GM23338 (cell line): ENCODE results near the gene DCAF12. TPM values are rescaled to one million over a fixed set of nuclear protein-coding genes. Genes with fewer than 3 reads are reported as not detected.

Experiments used
- ATAC-seq: fragments of 200-7000 bp; cut with Tn5 transposase; 3 replicates; pipeline ENCODE4 v1.9.1; 2020
- DNase-seq: peaks from one replicate; pipeline ENCODE4 v3.0.0-alpha.2; 2015; ENCODE audit warnings: low spot score
- H2AFZ ChIP-seq: fragments of 200-600 bp; sonication (generic); 2 replicates; pipeline ENCODE4 v1.8.0; 2016; ENCODE audit warnings: antibody characterized with exemption, mild to moderate bottlenecking, moderate library complexity
- H3F3A ChIP-seq: fragments of 200-600 bp; sonication (generic); replicated peaks from 2 replicates; pipeline ENCODE4 v1.8.0; 2017; ENCODE audit warnings: antibody characterized with exemption, mixed run types, low read depth
- H3K27ac ChIP-seq: fragments of 200-600 bp; sonication (generic); 2 replicates; pipeline ENCODE4 v1.6.1; 2016; ENCODE audit warnings: low read depth
- H3K27me3 ChIP-seq: fragments of 200-600 bp; sonication (generic); 2 replicates; pipeline ENCODE4 v1.8.0; 2016; ENCODE audit warnings: mild to moderate bottlenecking, mixed run types, moderate library complexity; ENCODE audit not compliant: insufficient read depth
- H3K36me3 ChIP-seq: fragments of 200-600 bp; sonication (generic); 2 replicates; pipeline ENCODE4 v1.8.0; 2016; ENCODE audit warnings: mild to moderate bottlenecking; ENCODE audit not compliant: insufficient read depth
- H3K4me1 ChIP-seq: fragments of 200-600 bp; sonication (generic); 2 replicates; pipeline ENCODE4 v1.8.0; 2016; ENCODE audit warnings: mild to moderate bottlenecking, moderate library complexity; ENCODE audit not compliant: insufficient read depth
- H3K4me2 ChIP-seq: fragments of 200-600 bp; sonication (generic); 2 replicates; pipeline ENCODE4 v1.7.1; 2017; ENCODE audit warnings: mixed run types
- H3K4me3 ChIP-seq: fragments of 200-600 bp; sonication (generic); 2 replicates; pipeline ENCODE4 v1.6.1; 2016; ENCODE audit warnings: mixed run types
- H3K79me2 ChIP-seq: fragments of 200-600 bp; sonication (generic); replicated peaks from 2 replicates; pipeline ENCODE4 v1.8.0; 2017; ENCODE audit warnings: mild to moderate bottlenecking; ENCODE audit not compliant: insufficient read depth
- H3K9me2 ChIP-seq: fragments of 200-600 bp; sonication (generic); 2 replicates; pipeline ENCODE4 v1.8.0; 2017; ENCODE audit not compliant: insufficient read depth
- H4K20me1 ChIP-seq: fragments of 200-600 bp; sonication (generic); replicated peaks from 2 replicates; pipeline ENCODE4 v1.8.0; 2017; ENCODE audit warnings: mild to moderate bottlenecking; ENCODE audit not compliant: insufficient read depth
- H3K27ac Mint-ChIP-seq: 2 replicates; pipeline ENCODE4 v1.8.0; 2020; ENCODE audit warnings: inconsistent platforms, mild to moderate bottlenecking, moderate library complexity, mixed read lengths
- H3K27me3 Mint-ChIP-seq: 3 replicates; pipeline ENCODE4 v1.8.0; 2022; ENCODE audit warnings: low read depth, mild to moderate bottlenecking, moderate library complexity, mixed read lengths, inconsistent platforms; ENCODE audit not compliant: insufficient read depth, poor library complexity
- H3K36me3 Mint-ChIP-seq: 3 replicates; pipeline ENCODE4 v1.8.0; 2021; ENCODE audit warnings: low read depth, mild to moderate bottlenecking, inconsistent platforms, moderate library complexity, mixed read lengths
- H3K4me1 Mint-ChIP-seq: 3 replicates; pipeline ENCODE4 v1.8.0; 2020; ENCODE audit warnings: mild to moderate bottlenecking, inconsistent platforms, mixed read lengths
- H3K4me3 Mint-ChIP-seq: 3 replicates; pipeline ENCODE4 v1.8.0; 2021; ENCODE audit warnings: moderate library complexity, mild to moderate bottlenecking, inconsistent platforms, mixed read lengths
- H3K9me3 Mint-ChIP-seq: 3 replicates; pipeline ENCODE4 v1.8.0; 2020; ENCODE audit warnings: moderate library complexity, mild to moderate bottlenecking, inconsistent platforms, mixed read lengths
- CREB1 ChIP-seq: fragments of 250-450 bp; sonication (Bioruptor Pico); IDR thresholded peaks from 2 replicates; pipeline ENCODE4 v1.5.0; 2020; ENCODE audit warnings: low read depth, mild to moderate bottlenecking, moderate library complexity
- EZH2 ChIP-seq: fragments of 200-600 bp; sonication (generic); IDR thresholded peaks from one replicate; pipeline ENCODE4 v1.8.0; 2017; ENCODE audit warnings: antibody characterized with exemption, mild to moderate bottlenecking, low read depth; ENCODE audit not compliant: unreplicated experiment
- EZH2phosphoT487 ChIP-seq: fragments of 200-600 bp; sonication (generic); IDR thresholded peaks from one replicate; pipeline ENCODE4 v1.8.1; 2018; ENCODE audit warnings: antibody characterized with exemption; ENCODE audit not compliant: unreplicated experiment
- POLR2AphosphoS5 ChIP-seq: IDR thresholded peaks from 2 replicates; pipeline ENCODE4 v1.6.1; 2016; ENCODE audit warnings: antibody characterized with exemption, low read depth
- ZNF114 ChIP-seq: fragments of 250-450 bp; sonication (Bioruptor Pico); IDR thresholded peaks from 2 replicates; pipeline ENCODE4 v1.5.0; 2020; ENCODE audit warnings: mild to moderate bottlenecking, moderate library complexity
- polyA plus RNA-seq: library from polyadenylated mRNA; unstranded; fragments of >200 nt; fragmentation: Nextera tagmentation; extraction: Ambion mirVana; gene quantifications from 2 replicates; pipeline ENCODE4 v1.2.1, GENCODE V29; 2016
- total RNA-seq: library from RNA; depleted of rRNA; stranded (reverse); fragments of >200 nt; shearing (Covaris generic); gene quantifications from 2 replicates; pipeline ENCODE4 v1.2.3, GENCODE V29; 2014
- TF ChIP-seq, protein P1 (sequence below), 2 experiments: fragments of 200-600 bp in 1 of 2; sonication (generic) in 1 of 2; conservative IDR thresholded peaks; 2 replicates each; pipeline versions ENCODE4 v1.5.1 to v1.6.1; 2016 to 2017; ENCODE audit warnings: antibody characterized with exemption in 2 of 2, low read depth in 2 of 2, mild to moderate bottlenecking in 2 of 2, moderate library complexity in 1 of 2
- TF ChIP-seq, protein P2 (sequence below): IDR thresholded peaks from one replicate; pipeline ENCODE4 v1.6.1; 2018; ENCODE audit warnings: antibody characterized with exemption; ENCODE audit not compliant: unreplicated experiment

The DCAF12 gene
- total and polyA plus RNA-seq, 2 experiments from 2014 or later: 9.5 to 20.7 TPM

DNA sequence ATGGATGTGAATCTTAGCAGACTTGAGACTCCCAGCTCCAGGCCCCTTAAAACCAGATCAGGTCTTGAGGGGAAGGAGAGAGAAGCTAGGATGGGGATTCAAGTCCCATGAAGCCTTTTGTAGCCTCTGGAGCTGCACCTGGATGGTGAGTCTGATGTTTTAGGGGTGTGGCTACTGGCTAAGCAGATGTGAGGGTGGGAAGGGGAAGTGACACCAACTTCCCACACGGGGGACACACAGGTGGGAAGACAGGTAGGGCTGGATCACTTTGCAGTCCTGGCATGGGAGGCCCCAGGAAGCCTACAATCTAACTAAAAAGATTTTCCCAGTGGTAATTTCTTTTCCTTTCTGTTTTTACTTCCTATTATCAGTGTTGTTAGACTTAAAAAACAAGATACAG lies 39.1 kb downstream of the DCAF12 start:
- Histone ChIP-seq H3K9me2 (no peaks in the 10 kb centered on the region), H3K4me2 (no peak overlapping the region), H3K4me3 (no peak overlapping the region), H3K79me2 (no peaks in the 10 kb centered on the region), H3K27ac (no peak overlapping the region), H3K36me3 (peaks cover 30% of the 10 kb centered on the region), H2AFZ (no peak overlapping the region), H3K27me3 (no peaks in the 10 kb centered on the region), H4K20me1 (peaks cover 5% of the 10 kb centered on the region; the same call in 1 of the 2 replicates), H3F3A (0 out of 2 replicates have a peak, but pooled peaks cover 5% of the 10 kb centered on the region), H3K4me1 (no peaks in the 10 kb centered on the region)
- peaks cover 6% of the 10 kb centered on the region for H3K27me3 Mint-ChIP-seq
- ATAC-seq (no peak; the same call in 2 of the 3 replicates), DNase-seq (peak; percentile 14)
- H3K9me3 Mint-ChIP-seq: no peaks in the 10 kb centered on the region
- H3K4me3 Mint-ChIP-seq: no peak overlapping the region
- H3K36me3 Mint-ChIP-seq: peaks cover 37% of the 10 kb centered on the region
- no peak overlapping the region for H3K27ac Mint-ChIP-seq
- H3K4me1 Mint-ChIP-seq: no peaks in the 10 kb centered on the region
- no peak for TF ChIP-seq ZNF114
- no peak for TF ChIP-seq EZH2phosphoT487

DNA sequence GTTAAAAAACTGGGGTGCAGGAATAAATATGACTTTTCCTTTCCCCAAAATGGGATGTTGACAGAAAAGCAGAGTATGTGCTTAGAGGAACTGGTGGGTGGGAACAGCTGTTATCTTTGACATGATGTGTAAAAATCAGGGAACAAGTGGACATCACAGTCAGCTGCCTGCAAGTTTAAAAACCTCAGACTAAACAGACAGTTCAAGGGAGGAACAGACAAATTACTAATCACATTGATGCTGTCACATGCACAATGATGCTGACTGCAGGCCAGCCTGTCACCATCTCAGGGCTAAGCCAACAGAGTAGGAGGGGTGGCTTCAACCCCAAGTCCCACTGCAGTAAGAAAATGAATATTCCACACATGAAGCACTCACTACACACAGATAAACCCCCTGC lies 39.6 kb downstream of the DCAF12 start:
- DNase-seq (no peak), ATAC-seq (no peak)
- Histone ChIP-seq H3K4me1 (no peaks in the 10 kb centered on the region), H3K4me3 (no peak overlapping the region), H2AFZ (no peak overlapping the region), H3K79me2 (no peaks in the 10 kb centered on the region), H3K27me3 (no peaks in the 10 kb centered on the region), H3K36me3 (peaks cover 26% of the 10 kb centered on the region), H4K20me1 (peaks cover 5% of the 10 kb centered on the region; the same call in 1 of the 2 replicates), H3K27ac (no peak overlapping the region), H3K4me2 (no peak overlapping the region), H3F3A (0 out of 2 replicates have a peak, but pooled peaks cover 5% of the 10 kb centered on the region), H3K9me2 (no peaks in the 10 kb centered on the region)
- Mint-ChIP-seq H3K4me1 (no peaks in the 10 kb centered on the region), H3K27me3 (peaks cover 6% of the 10 kb centered on the region), H3K36me3 (peaks cover 32% of the 10 kb centered on the region), H3K4me3 (no peak overlapping the region), H3K9me3 (no peaks in the 10 kb centered on the region), H3K27ac (no peak overlapping the region)
- TF ChIP-seq, protein P1, sequence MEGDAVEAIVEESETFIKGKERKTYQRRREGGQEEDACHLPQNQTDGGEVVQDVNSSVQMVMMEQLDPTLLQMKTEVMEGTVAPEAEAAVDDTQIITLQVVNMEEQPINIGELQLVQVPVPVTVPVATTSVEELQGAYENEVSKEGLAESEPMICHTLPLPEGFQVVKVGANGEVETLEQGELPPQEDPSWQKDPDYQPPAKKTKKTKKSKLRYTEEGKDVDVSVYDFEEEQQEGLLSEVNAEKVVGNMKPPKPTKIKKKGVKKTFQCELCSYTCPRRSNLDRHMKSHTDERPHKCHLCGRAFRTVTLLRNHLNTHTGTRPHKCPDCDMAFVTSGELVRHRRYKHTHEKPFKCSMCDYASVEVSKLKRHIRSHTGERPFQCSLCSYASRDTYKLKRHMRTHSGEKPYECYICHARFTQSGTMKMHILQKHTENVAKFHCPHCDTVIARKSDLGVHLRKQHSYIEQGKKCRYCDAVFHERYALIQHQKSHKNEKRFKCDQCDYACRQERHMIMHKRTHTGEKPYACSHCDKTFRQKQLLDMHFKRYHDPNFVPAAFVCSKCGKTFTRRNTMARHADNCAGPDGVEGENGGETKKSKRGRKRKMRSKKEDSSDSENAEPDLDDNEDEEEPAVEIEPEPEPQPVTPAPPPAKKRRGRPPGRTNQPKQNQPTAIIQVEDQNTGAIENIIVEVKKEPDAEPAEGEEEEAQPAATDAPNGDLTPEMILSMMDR (conservative IDR thresholded peaks at IDR 0.05; ENCODE audit: low read depth in 2 of 2): no peak

DNA sequence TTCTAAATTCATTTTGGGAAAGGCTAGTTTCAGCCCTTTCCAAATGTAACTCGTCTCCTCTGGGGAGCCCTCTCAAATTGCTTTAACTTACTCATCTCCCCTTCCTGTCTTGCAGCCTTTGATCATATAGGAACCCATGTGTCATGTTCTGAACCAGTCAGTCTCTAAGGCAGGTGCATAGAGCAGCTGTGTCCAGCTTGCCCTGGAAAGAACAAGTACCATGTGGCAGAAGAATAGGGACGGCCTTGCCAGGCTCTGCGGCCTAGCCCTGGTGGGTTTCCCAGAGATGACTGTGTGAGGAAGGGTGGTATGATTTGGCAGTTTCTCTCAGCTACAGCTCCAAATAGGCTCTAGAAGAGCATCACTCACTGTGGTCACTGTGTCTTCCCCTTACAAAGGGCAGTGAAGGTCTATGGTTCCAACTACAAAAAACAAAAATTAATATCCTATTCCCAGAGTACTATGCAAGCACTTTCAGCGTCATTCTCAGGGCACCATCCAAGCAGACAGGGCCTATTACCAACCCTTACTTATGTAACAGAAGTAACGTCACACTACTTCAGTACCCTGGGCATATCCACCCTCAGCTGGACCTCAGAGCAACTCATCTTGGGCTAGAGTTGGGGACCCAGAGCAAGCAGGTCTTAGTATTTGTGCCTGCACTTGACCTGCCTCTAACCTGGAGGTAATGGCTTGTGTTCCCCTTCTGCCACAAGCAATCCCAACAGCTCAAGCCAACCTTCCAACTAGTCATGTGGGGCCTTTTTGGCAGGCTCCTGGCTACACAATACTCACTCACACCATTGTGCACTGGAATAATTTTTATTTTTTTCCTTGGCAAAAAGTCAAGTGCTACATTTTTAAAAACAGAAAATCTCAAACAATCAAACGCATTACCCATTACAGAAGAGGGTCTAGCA lies 40.7 kb downstream of the DCAF12 start:
- DNase-seq: no peak
- Mint-ChIP-seq H3K9me3 (no peaks in the 10 kb centered on the region), H3K4me3 (no peak overlapping the region), H3K27ac (no peak overlapping the region), H3K36me3 (peaks cover 29% of the 10 kb centered on the region), H3K4me1 (no peaks in the 10 kb centered on the region), H3K27me3 (peaks cover 6% of the 10 kb centered on the region)
- no peaks in the 10 kb centered on the region for H3K27me3 ChIP-seq
- peaks cover 24% of the 10 kb centered on the region for H3K36me3 ChIP-seq
- H4K20me1 ChIP-seq: peaks cover 5% of the 10 kb centered on the region; the same call in 1 of the 2 replicates
- no peak overlapping the region for H2AFZ ChIP-seq
- H3K4me3 ChIP-seq: no peak overlapping the region
- no peaks in the 10 kb centered on the region for H3K9me2 ChIP-seq
- H3K4me1 ChIP-seq: no peaks in the 10 kb centered on the region
- 0 out of 2 replicates have a peak, but pooled peaks cover 5% of the 10 kb centered on the region for H3F3A ChIP-seq
- H3K4me2 ChIP-seq: no peak overlapping the region
- no peaks in the 10 kb centered on the region for H3K79me2 ChIP-seq
- no peak overlapping the region for H3K27ac ChIP-seq
- no peak for ATAC-seq
- TF ChIP-seq, protein P1 (conservative IDR thresholded peaks at IDR 0.05; ENCODE audit: low read depth in 2 of 2): no peak
- no peak for TF ChIP-seq EZH2phosphoT487
- TF ChIP-seq, protein P2, sequence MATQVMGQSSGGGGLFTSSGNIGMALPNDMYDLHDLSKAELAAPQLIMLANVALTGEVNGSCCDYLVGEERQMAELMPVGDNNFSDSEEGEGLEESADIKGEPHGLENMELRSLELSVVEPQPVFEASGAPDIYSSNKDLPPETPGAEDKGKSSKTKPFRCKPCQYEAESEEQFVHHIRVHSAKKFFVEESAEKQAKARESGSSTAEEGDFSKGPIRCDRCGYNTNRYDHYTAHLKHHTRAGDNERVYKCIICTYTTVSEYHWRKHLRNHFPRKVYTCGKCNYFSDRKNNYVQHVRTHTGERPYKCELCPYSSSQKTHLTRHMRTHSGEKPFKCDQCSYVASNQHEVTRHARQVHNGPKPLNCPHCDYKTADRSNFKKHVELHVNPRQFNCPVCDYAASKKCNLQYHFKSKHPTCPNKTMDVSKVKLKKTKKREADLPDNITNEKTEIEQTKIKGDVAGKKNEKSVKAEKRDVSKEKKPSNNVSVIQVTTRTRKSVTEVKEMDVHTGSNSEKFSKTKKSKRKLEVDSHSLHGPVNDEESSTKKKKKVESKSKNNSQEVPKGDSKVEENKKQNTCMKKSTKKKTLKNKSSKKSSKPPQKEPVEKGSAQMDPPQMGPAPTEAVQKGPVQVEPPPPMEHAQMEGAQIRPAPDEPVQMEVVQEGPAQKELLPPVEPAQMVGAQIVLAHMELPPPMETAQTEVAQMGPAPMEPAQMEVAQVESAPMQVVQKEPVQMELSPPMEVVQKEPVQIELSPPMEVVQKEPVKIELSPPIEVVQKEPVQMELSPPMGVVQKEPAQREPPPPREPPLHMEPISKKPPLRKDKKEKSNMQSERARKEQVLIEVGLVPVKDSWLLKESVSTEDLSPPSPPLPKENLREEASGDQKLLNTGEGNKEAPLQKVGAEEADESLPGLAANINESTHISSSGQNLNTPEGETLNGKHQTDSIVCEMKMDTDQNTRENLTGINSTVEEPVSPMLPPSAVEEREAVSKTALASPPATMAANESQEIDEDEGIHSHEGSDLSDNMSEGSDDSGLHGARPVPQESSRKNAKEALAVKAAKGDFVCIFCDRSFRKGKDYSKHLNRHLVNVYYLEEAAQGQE: no peak
- TF ChIP-seq CREB1 (CRISPR knock-in tag): no peak
- no peak for TF ChIP-seq POLR2AphosphoS5
- TF ChIP-seq EZH2: no peak
